GM18951 (cell line): ENCODE results near the gene SCIN.

Source experiments
- POLR2A ChIP-seq: IDR thresholded peaks from 4 replicates; pipeline ENCODE4 v1.6.1; 2011; ENCODE audit warnings: mild to moderate bottlenecking; ENCODE audit not compliant: insufficient read length, insufficient read depth; ENCODE audit errors: extremely low read depth
- in situ Hi-C: fragments of 300-500 bp; cut with MboI; formaldehyde crosslinking; loops from one replicate; pipeline ENCODE4 v1.12.0; 2022; ENCODE audit warnings: low sequenced_read_pairs, mixed read lengths, inconsistent platforms; ENCODE audit not compliant: unreplicated experiment

The SCIN gene

GRCh38 chr7:12578930-12579640 is 8.6 kb downstream of the SCIN start:
- TF ChIP-seq POLR2A = no peak
- in situ Hi-C loops = no loop called here

DNA sequence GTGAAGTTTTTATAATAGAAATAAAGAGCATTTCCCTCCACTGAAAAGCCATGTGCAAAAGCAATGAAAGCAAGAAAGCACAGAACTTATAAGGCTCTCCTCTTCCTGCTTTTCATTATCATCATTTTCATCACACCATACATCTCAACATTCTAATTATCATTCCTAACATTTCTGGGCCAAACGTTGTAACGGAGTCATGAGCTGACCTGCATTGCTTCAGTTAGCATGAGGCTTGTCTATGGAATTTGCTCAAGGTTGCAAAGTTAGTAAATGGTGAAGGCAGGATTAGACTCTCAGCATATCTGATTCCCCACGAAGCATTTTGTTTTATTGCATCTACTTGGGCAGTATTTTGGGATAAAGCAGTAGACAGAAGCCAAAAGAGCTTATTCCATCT is 11.4 kb downstream of the SCIN start:
- in situ Hi-C loops = no loop called here
- no peak for TF ChIP-seq POLR2A

- no peak for TF ChIP-seq POLR2A
- in situ Hi-C loops = no loop called here
These were observed 11.8 kb downstream of the SCIN start for GRCh38 chr7:12582362-12582761.

GRCh38 chr7:12583176-12583575 is 12.7 kb downstream of the SCIN start:
- in situ Hi-C loops = no loop called here

GRCh38 chr7:12583922-12584321 is 13.4 kb downstream of the SCIN start:
- no peak for TF ChIP-seq POLR2A
- in situ Hi-C loops = no loop called here

More at GRCh38 chr7:12583176-12583575, 12.7 kb downstream of the SCIN start:
- TF ChIP-seq POLR2A = no peak

DNA sequence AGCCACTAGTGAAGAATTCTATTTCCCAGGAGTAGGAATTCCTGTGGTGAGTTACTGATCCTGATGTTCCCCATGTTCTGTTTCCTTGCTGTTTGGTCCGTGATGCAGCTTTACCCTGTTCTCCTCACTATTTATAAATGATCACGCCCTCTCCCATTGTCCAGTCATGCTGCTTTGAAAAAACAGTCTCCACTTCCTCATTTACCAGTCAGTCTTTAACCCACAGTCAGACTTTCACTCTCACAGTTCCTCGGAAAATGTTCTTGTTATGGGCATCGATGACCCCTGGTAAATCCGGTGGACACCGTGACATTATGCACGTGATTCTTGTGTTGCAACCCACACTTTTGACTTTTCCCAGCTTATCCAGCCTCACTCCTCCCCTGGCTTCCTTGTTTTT is 14.4 kb downstream of the SCIN start:
- TF ChIP-seq POLR2A = no peak
- in situ Hi-C loops = no loop called here

GRCh38 chr7:12586271-12586670 is 15.8 kb downstream of the SCIN start:
- TF ChIP-seq POLR2A = no peak
- in situ Hi-C loops = no loop called here

DNA sequence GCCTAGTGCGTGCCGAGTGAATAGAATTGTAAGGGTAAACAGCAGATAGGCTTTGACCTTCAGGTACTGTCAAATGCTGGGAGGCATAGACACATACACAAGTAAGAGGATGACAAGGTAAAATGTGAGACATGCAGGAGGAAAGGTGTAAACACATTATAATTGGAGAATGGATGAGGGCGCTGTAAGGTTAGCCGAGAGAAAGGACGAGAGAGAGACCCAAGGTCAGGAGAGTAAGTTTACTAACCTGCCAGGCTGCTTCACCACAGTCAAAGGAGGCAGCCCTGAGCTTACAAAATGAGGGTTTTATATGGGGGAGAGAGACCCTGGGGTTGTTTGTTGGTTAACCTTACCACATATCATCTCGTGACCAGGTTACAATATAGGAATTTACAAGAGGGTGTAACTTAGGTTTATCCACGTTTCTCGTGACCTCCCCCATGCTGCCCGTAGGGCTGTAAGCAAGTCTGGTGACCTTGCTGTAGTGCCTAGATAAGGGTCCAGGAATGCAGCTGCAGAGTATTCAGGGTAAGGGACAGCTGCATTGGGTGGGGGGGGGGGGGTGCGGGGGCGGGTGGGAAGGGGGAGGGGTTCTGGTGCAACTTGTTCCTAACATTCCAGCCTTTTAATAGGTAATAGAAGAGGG is 17.9 kb downstream of the SCIN start:
- no peak for TF ChIP-seq POLR2A
- in situ Hi-C loops = no loop called here

- no peak for TF ChIP-seq POLR2A
- in situ Hi-C loops = no loop called here
These were observed 20.0 kb downstream of the SCIN start for GRCh38 chr7:12590559-12590958.

- TF ChIP-seq POLR2A = no peak
- in situ Hi-C loops = no loop called here
These were observed 23.8 kb downstream of the SCIN start for GRCh38 chr7:12594122-12594897.

- in situ Hi-C loops = no loop called here
- no peak for TF ChIP-seq POLR2A
These were observed 24.6 kb downstream of the SCIN start for GRCh38 chr7:12595148-12595547.

DNA sequence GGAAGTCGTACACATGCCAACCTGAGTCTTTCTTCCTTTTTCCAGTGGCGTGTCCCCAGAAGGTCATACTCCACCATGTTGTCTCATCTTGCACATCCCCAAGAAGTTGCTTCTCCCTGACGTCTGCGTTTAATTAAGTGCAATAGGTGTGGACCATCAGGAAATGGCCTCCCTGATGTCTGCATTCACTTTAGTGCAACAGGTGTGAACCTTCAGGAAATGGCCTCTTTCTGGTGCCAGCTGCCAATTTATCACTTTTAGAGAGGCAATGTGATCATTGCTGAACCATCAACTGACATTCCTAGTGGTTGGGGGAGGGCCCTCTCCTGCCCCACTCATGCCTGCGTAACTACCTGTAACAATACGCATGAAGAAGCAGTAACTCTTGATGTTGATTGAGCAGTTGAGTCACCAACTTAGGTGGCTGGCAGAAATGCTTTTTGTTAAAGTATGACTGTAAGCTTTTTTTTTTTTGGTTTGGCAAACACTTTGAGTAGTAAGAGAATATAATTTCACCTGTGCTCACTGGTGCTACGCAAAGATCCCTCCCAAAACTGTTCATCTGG is 25.8 kb downstream of the SCIN start:
- in situ Hi-C loops = no loop called here
- TF ChIP-seq POLR2A = no peak

DNA sequence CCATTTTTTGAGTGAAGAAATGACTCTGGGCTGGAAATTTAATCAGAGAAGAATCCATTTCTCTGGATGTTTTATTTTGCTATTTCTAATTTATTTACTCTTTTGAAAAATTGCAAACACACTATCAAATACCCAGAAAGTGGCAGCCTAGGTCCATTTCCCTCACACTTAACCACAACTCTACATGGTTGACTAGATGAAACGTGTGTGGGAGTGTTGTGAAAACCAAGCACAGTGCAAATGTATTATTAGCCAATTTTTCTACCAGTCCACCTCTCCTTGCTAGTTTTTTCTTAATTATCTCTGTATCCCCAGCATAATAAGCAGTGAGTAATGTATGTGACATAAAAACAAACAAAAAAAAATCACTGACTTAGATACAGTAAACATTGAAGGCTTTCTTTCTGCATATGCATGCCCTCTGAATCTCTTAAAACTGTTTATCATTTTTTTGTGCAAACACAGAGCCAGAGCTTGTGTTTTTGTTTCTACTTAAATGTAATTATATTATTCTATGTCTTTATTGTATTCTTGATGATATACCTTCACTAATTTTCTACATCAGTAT is 30.9 kb downstream of the SCIN start:
- in situ Hi-C loops = no loop called here
- TF ChIP-seq POLR2A = no peak
